Epithelial cell of esophagus (primary cell): ENCODE data around the gene SKOR2.

Experiments used
- DNase-seq: peaks from one replicate; pipeline ENCODE4 v3.0.0; 2010; ENCODE audit warnings: low read depth
- H3K4me3 ChIP-seq: 2 replicates; pipeline ENCODE4 v1.5.1; 2011; ENCODE audit warnings: mild to moderate bottlenecking, low read length, control low read depth
- CTCF ChIP-seq: IDR thresholded peaks from 2 replicates; pipeline ENCODE4 v1.5.1; 2011; ENCODE audit warnings: low read depth, mild to moderate bottlenecking, low read length, control low read depth, inconsistent platforms; ENCODE audit not compliant: insufficient read depth; ENCODE audit errors: missing control alignments

Gene SKOR2

GRCh38 chr18:47175283-47175897, 76.1 kb downstream of the SKOR2 start:
- TF ChIP-seq CTCF, result no peak
- peak overlapping the region; percentile 88 for H3K4me3 ChIP-seq
- no peak for DNase-seq

DNA sequence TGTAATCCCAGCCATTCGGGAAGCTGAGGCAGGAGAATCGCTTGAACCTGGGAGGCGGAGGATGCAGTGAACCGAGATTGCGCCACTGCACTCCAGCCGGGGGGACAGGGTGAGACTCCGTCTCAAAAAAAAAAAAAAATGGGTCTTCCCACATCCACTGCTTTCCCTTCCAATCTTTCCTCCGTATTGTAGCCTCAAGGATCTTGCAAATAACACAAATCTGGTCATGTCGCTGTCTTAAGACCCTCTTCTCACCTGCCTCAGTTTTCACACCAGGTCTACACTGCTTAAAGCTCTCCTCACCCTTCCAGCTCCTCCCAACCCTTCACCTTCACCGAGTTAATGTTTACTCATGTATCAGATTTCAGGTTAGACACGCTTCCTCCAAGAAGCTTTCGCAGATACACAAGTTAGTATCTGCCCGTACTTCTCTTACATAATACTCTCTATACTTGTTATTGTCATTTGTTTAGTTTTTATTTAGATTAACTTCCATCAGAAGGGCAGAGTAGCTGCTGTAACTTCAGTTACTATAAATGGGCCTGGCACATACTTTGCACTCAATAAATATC, 76.8 kb downstream of the SKOR2 start:
- peak overlapping the region; percentile 88 for H3K4me3 ChIP-seq
- peak; percentile 87 for DNase-seq
- no peak for TF ChIP-seq CTCF

DNA sequence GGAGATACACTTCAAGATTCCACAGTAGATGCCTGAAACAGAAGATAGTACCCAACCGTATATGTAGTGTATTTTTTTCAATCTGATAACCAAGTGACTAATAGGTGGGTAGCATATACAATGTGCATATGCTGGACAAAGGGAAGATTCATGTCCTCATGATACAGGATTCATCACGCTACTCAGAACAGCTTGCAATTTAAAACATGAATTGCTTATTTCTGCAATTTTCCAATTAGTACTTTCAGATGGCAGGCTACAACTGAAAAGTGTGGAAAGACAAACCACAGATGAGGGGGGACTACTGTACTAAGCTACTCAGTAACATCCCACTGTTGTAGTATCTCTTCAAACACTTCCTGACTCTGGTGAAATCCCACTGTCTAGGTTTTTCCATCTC, 79.0 kb downstream of the SKOR2 start:
- no peak for DNase-seq
- TF ChIP-seq CTCF, result no peak
- no peak overlapping the region for H3K4me3 ChIP-seq

- DNase-seq, result no peak
- TF ChIP-seq CTCF, result no peak
- no peak overlapping the region for H3K4me3 ChIP-seq
Observed at GRCh38 chr18:47168913-47169312, 82.5 kb downstream of the SKOR2 start.

GRCh38 chr18:47168509-47168908, 83.0 kb downstream of the SKOR2 start:
- H3K4me3 ChIP-seq, result no peak overlapping the region
- TF ChIP-seq CTCF, result no peak
- no peak for DNase-seq

DNA sequence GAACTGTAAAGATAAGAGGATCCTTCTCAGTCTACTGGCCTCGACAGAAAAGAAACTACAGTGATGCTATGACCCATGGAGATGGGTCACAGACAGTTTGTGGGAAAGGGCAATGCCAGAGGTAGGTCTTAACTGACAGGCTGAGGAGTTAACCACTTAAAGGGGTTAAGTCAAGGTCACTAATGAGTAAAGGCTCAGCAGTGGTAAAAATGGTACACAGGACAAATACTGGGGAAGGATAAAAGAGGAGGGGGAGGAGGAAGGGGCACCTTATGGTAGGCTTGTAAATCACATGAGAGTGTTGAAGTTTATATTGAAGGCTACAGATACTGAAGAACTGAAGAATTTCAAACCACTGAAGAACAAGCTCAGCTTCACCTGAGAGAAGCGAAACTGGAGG, 85.2 kb downstream of the SKOR2 start:
- no peak for TF ChIP-seq CTCF

GRCh38 chr18:47163241-47163640, 88.2 kb downstream of the SKOR2 start:
- TF ChIP-seq CTCF, result no peak
- no peak overlapping the region for H3K4me3 ChIP-seq
- peak; percentile 82 for DNase-seq

More for the DNA sequence above, 85.2 kb downstream of the SKOR2 start:
- no peak for DNase-seq
- no peak overlapping the region for H3K4me3 ChIP-seq
